Adipocyte (in vitro differentiated cells): Measurements from ENCODE around the gene CRIM1.

Experiments used
- DNase-seq: peaks from one replicate; pipeline ENCODE4 v3.0.0-alpha.2; 2015; ENCODE audit warnings: low read depth
- H3K27me3 ChIP-seq: replicated peaks from 2 replicates; pipeline ENCODE4 v1.7.0; 2013; ENCODE audit warnings: mild to moderate bottlenecking, low read length, moderate library complexity; ENCODE audit not compliant: control insufficient read depth, insufficient read depth
- H3K36me3 ChIP-seq: 2 replicates; pipeline ENCODE4 v1.7.0; 2013; ENCODE audit warnings: low read length, mild to moderate bottlenecking, moderate library complexity; ENCODE audit not compliant: control insufficient read depth, insufficient read depth, severe bottlenecking
- H3K4me1 ChIP-seq: 2 replicates; pipeline ENCODE4 v1.7.0; 2013; ENCODE audit warnings: mild to moderate bottlenecking, low read length, moderate library complexity; ENCODE audit not compliant: control insufficient read depth, insufficient read depth
- H3K4me3 ChIP-seq: 2 replicates; pipeline ENCODE4 v1.7.0; 2013; ENCODE audit warnings: mild to moderate bottlenecking, low read length, moderate library complexity
- H3K9ac ChIP-seq: 2 replicates; pipeline ENCODE4 v1.7.0; 2013; ENCODE audit warnings: mild to moderate bottlenecking, low read length, moderate library complexity
- H3K9me3 ChIP-seq: 2 replicates; pipeline ENCODE4 v1.7.0; 2013; ENCODE audit warnings: mild to moderate bottlenecking, low read length, moderate library complexity; ENCODE audit not compliant: control insufficient read depth

CRIM1 gene

GRCh38 chr2:36335597-36335996 is 20.0 kb upstream of the CRIM1 start:
- Histone ChIP-seq H3K27me3 (no peaks in the 10 kb centered on the region), H3K4me3 (no peak overlapping the region), H3K9ac (no peak overlapping the region), H3K4me1 (peaks cover 14% of the 10 kb centered on the region), H3K36me3 (no peaks in the 10 kb centered on the region), H3K9me3 (no peaks in the 10 kb centered on the region)
- DNase-seq, result no peak

- H3K27me3 ChIP-seq, result no peaks in the 10 kb centered on the region
- DNase-seq, result no peak
- peaks cover 14% of the 10 kb centered on the region for H3K4me1 ChIP-seq
- no peak overlapping the region for H3K4me3 ChIP-seq
- no peaks in the 10 kb centered on the region for H3K36me3 ChIP-seq
- no peak overlapping the region for H3K9ac ChIP-seq
- H3K9me3 ChIP-seq, result no peaks in the 10 kb centered on the region
Measured at GRCh38 chr2:36336321-36336720, 19.3 kb upstream of the CRIM1 start.

DNA sequence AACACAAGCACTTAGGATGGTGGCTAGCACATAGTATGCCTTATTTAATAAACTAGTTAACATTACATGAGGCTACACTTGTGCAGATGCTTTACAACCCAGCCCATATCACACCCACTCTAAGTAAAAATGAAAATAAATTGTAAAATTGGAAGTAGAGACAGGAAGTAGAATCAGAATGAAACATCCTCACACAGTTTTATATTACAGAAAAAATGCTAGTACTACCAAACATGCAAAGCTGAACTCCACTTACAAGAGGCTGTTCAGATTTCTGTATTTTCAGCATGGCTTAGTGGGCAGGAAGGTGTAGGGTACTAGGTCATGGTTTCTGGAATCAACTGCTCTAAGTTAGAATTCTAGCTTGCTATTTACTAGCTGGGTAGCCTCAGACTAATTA is 18.2 kb upstream of the CRIM1 start:
- Histone ChIP-seq H3K36me3 (no peaks in the 10 kb centered on the region), H3K27me3 (no peaks in the 10 kb centered on the region), H3K9ac (no peak overlapping the region), H3K9me3 (no peaks in the 10 kb centered on the region), H3K4me3 (no peak overlapping the region), H3K4me1 (peaks cover 14% of the 10 kb centered on the region)
- no peak for DNase-seq

DNA sequence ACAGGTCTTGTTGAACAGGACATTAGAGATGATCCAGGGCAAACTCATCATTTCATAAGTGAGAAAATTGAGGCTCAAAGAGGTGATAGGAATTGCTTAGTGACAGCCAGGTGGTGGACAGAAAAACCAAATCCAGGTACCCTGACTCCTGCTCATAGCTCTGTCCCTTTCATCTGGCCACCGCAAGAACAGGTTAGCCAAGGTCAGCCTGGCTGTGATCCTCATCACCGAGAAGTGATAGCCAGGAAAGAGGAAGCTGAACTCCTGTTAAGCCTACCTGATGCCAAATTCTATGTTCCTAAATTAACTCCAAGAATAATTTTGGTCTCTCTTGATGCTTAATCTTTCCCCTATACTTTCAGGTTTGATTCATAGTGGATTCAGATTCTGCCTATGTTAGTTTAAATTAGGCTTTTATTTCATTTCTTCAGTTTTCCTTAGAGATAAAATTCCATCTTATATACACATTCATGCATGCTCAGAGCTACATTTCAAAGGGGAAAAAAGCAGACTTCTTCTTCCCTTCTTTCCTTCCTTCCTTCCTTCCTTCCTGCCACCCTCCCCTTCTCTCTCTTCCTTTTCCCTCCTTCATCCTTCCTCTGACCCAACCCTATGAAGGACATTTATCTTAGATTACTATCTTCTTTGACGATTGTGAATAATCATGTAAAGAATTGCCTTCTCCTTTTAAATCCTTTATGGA is 17.3 kb upstream of the CRIM1 start:
- no peaks in the 10 kb centered on the region for H3K9me3 ChIP-seq
- DNase-seq, result no peak
- H3K27me3 ChIP-seq, result no peaks in the 10 kb centered on the region
- no peaks in the 10 kb centered on the region for H3K36me3 ChIP-seq
- peaks cover 14% of the 10 kb centered on the region for H3K4me1 ChIP-seq
- H3K9ac ChIP-seq, result peak overlapping the region; percentile 36
- H3K4me3 ChIP-seq, result no peak overlapping the region

DNA sequence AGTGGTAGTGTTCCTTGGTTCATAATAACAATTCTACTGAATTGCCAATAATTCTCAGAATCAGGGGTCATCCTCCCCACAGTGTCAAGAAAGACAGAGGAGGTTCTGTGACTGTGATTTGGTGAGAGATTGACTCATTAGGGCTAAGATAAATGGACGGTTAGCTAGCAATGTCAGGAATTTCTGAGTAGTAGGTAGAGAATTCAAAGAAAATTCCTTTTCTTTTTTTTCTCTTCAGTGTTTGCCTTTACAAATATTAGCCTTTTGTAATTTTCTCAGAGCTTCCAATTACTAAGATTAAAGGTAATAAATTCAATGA is 16.8 kb upstream of the CRIM1 start:
- H3K4me3 ChIP-seq, result no peak overlapping the region
- H3K27me3 ChIP-seq, result no peaks in the 10 kb centered on the region
- H3K4me1 ChIP-seq, result peaks cover 14% of the 10 kb centered on the region
- H3K9ac ChIP-seq, result peak overlapping the region; percentile 36
- no peaks in the 10 kb centered on the region for H3K9me3 ChIP-seq
- peak; percentile 56 for DNase-seq
- no peaks in the 10 kb centered on the region for H3K36me3 ChIP-seq

DNA sequence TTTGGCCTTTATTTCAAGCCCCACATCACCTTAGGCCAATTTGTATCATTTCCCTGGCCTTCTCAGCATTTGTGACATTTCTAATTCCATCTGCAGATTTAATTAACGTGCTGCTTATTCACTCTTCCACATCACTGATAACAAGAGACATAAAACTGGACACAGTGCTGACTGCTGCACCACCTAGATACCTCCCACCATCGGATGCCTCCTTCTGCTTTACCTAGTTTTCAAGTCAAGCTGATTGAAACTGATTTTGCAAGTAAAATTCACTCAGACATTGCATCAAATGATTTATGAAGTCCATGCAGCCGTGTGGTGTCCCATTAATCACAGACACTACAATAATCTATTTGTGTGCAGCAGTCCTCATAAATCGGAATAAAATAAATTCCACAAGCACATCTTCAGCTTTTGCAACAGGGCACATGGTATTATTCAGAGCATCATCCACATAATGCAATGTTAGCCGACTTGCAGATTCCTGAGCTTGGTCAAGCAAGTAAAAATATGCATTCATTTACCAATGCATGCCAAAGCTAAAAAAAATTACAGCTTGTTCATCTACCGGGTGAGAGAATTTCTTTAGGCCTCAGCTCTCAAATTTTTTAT is 15.9 kb upstream of the CRIM1 start:
- Histone ChIP-seq H3K36me3 (no peaks in the 10 kb centered on the region), H3K9me3 (no peaks in the 10 kb centered on the region)
- DNase-seq, result peak; percentile 73

GRCh38 chr2:36343606-36344005 is 12.0 kb upstream of the CRIM1 start:
- Histone ChIP-seq H3K27me3 (no peaks in the 10 kb centered on the region), H3K4me1 (peaks cover 35% of the 10 kb centered on the region), H3K9me3 (no peaks in the 10 kb centered on the region), H3K4me3 (no peak overlapping the region), H3K36me3 (no peaks in the 10 kb centered on the region), H3K9ac (no peak overlapping the region)
- DNase-seq, result no peak

More for the DNA sequence above, 15.9 kb upstream of the CRIM1 start:
- Histone ChIP-seq H3K4me1 (peaks cover 14% of the 10 kb centered on the region), H3K9ac (no peak overlapping the region), H3K27me3 (no peaks in the 10 kb centered on the region), H3K4me3 (no peak overlapping the region)

- Histone ChIP-seq H3K36me3 (no peaks in the 10 kb centered on the region), H3K9me3 (no peaks in the 10 kb centered on the region), H3K27me3 (no peaks in the 10 kb centered on the region), H3K4me3 (no peak overlapping the region), H3K4me1 (peaks cover 36% of the 10 kb centered on the region), H3K9ac (no peak overlapping the region)
- no peak for DNase-seq
Measured at GRCh38 chr2:36348721-36349120, 6.9 kb upstream of the CRIM1 start.

DNA sequence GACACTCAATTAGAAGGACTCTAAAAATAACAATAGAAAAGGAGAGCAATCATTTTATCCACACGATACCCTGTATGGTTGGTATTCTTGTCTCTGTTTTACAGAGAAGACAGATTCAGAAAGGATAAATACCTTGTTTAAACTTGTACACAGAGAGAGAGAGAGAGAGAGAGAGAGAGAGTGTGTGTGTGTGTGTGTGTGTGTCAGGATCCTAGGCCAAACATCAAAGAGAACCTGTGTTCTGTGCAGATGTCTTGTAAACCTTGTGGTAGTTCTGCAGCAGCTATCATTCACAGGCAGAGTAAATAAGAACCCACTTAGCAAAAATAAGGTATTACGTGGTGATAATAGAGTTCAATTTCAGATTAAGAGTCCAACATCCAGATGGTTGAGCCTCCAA is 4.3 kb upstream of the CRIM1 start:
- no peak for DNase-seq
- peaks cover 34% of the 10 kb centered on the region for H3K4me1 ChIP-seq
- no peak overlapping the region for H3K4me3 ChIP-seq
- H3K27me3 ChIP-seq, result no peaks in the 10 kb centered on the region
- no peaks in the 10 kb centered on the region for H3K9me3 ChIP-seq
- H3K36me3 ChIP-seq, result no peaks in the 10 kb centered on the region
- no peak overlapping the region for H3K9ac ChIP-seq

- peak; percentile 85 for DNase-seq
- H3K36me3 ChIP-seq, result no peaks in the 10 kb centered on the region
- peaks cover 28% of the 10 kb centered on the region for H3K4me1 ChIP-seq
- H3K9me3 ChIP-seq, result no peaks in the 10 kb centered on the region
- H3K27me3 ChIP-seq, result no peaks in the 10 kb centered on the region
- no peak overlapping the region for H3K9ac ChIP-seq
- no peak overlapping the region for H3K4me3 ChIP-seq
Measured at GRCh38 chr2:36351736-36352349, 3.7 kb upstream of the CRIM1 start.

GRCh38 chr2:36352701-36353100 is 2.9 kb upstream of the CRIM1 start:
- Histone ChIP-seq H3K9me3 (no peaks in the 10 kb centered on the region), H3K9ac (no peak overlapping the region), H3K27me3 (no peaks in the 10 kb centered on the region), H3K4me1 (peaks cover 26% of the 10 kb centered on the region), H3K4me3 (no peak overlapping the region), H3K36me3 (no peaks in the 10 kb centered on the region)
- DNase-seq, result no peak
